ENCODE data around the gene S100P.

DNA sequence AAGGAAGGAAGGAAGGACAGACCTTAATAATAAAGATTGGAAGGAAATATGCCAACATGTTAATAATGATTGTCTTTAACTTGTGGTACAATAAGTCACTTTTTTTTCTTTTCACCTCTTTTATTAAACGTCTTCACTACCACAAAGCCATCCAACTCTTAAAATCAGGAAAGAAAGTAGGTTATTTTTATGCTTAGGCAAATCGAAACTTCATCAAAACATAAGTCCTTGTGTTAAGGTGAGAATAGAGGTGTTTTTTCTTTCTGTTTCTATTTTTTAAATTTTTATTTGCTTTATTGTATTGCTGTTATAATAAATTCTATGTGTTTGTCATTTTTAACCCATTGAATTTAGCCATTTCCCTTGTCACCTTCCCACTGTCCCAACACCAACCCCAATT is 48.8 kb downstream of the S100P start:
- TF ChIP-seq, protein P1, sequence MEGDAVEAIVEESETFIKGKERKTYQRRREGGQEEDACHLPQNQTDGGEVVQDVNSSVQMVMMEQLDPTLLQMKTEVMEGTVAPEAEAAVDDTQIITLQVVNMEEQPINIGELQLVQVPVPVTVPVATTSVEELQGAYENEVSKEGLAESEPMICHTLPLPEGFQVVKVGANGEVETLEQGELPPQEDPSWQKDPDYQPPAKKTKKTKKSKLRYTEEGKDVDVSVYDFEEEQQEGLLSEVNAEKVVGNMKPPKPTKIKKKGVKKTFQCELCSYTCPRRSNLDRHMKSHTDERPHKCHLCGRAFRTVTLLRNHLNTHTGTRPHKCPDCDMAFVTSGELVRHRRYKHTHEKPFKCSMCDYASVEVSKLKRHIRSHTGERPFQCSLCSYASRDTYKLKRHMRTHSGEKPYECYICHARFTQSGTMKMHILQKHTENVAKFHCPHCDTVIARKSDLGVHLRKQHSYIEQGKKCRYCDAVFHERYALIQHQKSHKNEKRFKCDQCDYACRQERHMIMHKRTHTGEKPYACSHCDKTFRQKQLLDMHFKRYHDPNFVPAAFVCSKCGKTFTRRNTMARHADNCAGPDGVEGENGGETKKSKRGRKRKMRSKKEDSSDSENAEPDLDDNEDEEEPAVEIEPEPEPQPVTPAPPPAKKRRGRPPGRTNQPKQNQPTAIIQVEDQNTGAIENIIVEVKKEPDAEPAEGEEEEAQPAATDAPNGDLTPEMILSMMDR (conservative IDR thresholded peaks at IDR 0.05; ENCODE audit: low read length) = no peak
- no peak for TF ChIP-seq EZH2phosphoT487 (IDR thresholded peaks at IDR 0.05; ENCODE audit: borderline replicate concordance)

Measured in Loucy (cell line).